C4-2B (cell line): Measurements from ENCODE around the gene EML6.

Source experiments
- ZFX ChIP-seq: fragments of 450-650 bp; IDR thresholded peaks from 2 replicates; pipeline ENCODE4 v1.6.1; 2017
- TF ChIP-seq, protein P1 (sequence below): fragments of 450-650 bp; conservative IDR thresholded peaks from 2 replicates; pipeline ENCODE4 v1.5.1; 2017; ENCODE audit warnings: mild to moderate bottlenecking

DNA sequence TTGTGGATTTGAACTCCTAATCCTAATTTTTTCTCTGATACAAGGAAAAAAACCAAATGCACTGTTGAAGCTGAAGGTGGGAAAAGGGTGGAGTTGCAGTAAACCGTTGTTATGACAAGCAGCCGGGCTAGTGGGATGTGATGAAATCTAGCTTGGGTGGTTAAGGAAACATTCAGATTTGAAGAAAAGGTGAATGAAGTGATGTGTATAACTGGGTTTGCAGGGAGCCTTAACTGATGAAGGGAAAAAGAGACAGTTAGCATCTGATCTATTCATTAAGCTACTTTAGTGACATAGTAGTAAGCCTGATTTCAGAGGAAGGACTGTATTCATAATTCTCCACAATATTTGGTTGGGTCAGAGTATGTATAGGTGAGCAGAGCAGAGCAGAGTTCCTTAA lies 3.5 kb downstream of the EML6 start:
- TF ChIP-seq, protein P1, sequence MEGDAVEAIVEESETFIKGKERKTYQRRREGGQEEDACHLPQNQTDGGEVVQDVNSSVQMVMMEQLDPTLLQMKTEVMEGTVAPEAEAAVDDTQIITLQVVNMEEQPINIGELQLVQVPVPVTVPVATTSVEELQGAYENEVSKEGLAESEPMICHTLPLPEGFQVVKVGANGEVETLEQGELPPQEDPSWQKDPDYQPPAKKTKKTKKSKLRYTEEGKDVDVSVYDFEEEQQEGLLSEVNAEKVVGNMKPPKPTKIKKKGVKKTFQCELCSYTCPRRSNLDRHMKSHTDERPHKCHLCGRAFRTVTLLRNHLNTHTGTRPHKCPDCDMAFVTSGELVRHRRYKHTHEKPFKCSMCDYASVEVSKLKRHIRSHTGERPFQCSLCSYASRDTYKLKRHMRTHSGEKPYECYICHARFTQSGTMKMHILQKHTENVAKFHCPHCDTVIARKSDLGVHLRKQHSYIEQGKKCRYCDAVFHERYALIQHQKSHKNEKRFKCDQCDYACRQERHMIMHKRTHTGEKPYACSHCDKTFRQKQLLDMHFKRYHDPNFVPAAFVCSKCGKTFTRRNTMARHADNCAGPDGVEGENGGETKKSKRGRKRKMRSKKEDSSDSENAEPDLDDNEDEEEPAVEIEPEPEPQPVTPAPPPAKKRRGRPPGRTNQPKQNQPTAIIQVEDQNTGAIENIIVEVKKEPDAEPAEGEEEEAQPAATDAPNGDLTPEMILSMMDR = no peak
- no peak for TF ChIP-seq ZFX
